HG03064 (cell line): Measurements from ENCODE around the gene PIGO.
A peak's percentile ranks its signal among the peaks of the same experiment; 100 is the strongest.

Experiments
- ATAC-seq: cut with Tn5 transposase; IDR thresholded peaks from one replicate; pipeline ENCODE4 v1.9.1; 2021; ENCODE audit warnings: low read depth; ENCODE audit not compliant: unreplicated experiment

Gene PIGO

GRCh38 chr9:35107297-35108290 is 11.2 kb upstream of the PIGO start:
- no peak for ATAC-seq

GRCh38 chr9:35106343-35106730 is 9.9 kb upstream of the PIGO start:
- no peak for ATAC-seq

- no peak for ATAC-seq
Observed at GRCh38 chr9:35105571-35106342, 9.4 kb upstream of the PIGO start.

GRCh38 chr9:35105126-35105525 is 8.7 kb upstream of the PIGO start:
- ATAC-seq: no peak

- no peak for ATAC-seq
Observed at GRCh38 chr9:35104586-35104985, 8.2 kb upstream of the PIGO start.

DNA sequence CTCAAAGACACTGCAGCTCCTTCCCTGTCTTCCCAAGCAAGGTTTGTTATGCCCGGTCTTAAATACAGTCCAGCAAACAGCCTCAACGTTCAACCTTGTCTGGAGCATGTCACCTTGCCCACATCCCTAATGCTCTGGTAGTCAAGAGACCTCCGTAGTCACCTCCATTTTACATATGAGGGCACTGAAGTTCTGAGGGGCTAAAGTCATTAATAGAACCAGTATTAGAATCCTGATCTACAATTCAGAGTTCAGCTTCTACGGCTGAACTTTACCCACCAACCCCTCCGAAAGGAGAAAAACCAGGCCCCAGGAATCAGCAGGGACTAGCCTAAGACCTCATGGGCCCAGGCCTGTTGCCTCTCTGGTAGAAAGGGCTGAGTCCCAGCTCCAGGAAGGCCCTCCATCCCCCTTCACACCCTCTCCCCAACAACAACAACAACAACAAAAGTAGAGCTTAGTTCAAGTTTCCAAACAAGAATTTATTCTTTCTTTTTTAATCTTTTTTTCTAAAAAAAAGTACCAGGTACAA is 7.3 kb upstream of the PIGO start:
- no peak for ATAC-seq

DNA sequence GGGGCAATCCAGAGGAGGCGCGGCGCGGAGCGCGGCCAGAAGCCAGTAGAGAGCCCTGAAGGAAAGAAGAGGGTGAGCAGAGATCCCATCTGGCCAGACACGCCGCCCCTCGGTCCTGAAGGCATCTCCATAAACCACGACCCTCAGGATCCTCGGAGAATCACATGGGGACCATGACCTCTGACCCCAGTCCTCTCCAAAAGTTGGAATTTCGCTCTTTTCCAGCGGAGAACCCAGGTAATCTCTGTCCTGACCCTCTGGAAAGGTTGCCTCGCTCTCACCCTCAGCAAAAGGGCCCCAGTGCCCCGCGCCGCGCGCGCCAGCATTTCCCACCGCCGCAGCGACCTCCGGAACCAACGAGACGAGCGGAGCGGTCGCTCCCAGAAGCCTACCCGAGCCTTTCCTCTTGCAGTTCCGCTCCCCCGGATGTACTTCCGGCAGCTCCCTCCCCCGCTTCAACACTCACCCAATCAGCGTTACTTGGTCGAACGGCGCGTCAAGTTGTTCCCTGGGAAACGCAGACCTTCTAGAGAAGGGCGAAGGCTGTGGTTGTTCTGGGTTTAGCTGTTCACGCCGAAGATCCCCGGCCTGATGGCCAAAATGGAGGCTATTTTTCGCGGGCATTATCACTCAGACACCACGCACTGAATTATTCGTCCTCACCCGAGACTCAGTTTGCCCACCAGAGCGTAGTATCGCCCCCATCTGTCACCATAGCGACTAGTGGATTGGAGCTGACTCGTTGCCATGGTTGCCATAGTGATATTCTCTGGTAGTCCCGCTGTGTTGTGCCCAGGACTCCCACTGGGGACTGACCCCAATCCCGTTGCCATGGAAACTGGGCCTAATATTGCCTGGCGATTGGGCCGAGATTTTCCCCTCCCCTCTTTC is 6.6 kb upstream of the PIGO start, which contains the start of gene STOML2:
Gene STOML2 (minus strand): TSS at position 363 of the 891 bp plus-strand sequence. CDS start 37 bp downstream, at position 326.
- peak; percentile 95 for ATAC-seq

- ATAC-seq: no peak
Observed at GRCh38 chr9:35102465-35102768, 6.0 kb upstream of the PIGO start.

- ATAC-seq: no peak
Observed at GRCh38 chr9:35097573-35097972, 1.2 kb upstream of the PIGO start.

DNA sequence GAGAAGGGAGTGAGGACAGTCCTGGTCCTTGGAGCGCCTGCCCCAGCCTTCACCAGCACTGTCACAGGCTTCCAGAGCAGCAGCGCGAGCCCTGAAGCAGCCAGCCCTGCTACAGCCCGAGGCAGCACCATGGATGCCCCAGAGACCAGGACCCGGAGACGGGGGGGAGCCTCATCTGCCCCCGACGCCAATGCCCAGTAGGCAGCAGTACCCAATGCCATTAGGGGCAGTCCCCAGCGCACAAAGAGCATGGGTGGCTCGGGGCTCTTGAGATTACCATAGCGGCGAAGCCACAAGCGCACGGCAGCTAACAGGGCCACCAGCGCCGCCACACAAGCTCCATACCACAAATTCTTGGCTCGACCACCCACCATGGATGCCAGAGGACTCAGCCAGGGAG is 4.9 kb downstream of the PIGO start:
- no peak for ATAC-seq

- no peak for ATAC-seq
Observed at GRCh38 chr9:35089434-35089833, 7.0 kb downstream of the PIGO start.

GRCh38 chr9:35085078-35085477 is 11.3 kb downstream of the PIGO start:
- ATAC-seq: no peak

- peak; percentile 79 for ATAC-seq
Observed at GRCh38 chr9:35079426-35080341, 16.7 kb downstream of the PIGO start, which contains the start of gene FANCG. TSS of gene FANCG (minus strand) at chr9:35079942. CDS start at chr9:35079524, 418 bp downstream.

DNA sequence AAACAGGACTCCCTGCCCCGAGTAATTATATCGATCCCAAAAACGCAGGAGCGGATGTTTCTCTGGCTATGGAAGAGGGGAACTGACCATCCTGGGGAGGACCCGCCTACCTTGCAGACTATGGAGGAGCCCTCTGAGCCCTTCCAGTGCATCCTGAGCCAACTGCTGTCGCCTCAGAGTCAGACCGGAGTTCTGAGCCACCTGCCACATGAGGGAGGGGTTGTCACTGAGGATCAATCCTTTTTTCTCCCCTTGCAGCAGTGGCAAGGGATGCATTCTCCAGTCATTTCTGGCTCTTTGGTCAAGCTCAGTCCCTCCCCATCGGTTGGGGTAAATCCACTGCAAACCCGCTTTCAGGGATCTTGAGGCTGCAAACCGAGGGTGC is 17.4 kb downstream of the PIGO start:
- peak; percentile 3 for ATAC-seq

DNA sequence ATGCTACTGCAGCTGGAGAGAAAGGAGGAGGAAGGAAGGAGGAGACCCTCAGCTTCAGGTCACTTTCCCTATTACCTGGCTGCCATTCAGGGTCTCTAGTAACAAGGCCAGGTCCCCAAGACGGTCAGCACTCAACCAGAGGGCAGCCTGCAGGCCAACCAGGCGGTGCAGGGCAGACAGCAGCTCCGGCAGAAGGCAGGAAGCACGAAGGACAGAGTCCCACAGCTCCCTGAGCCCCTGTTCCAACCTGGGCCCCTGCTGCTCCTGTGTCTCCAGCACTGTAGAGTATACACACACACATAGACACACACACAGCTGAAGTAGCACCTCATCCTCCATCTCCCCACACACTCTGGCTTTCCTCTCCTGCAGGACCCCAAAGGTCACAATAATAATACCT is 18.3 kb downstream of the PIGO start:
- no peak for ATAC-seq

DNA sequence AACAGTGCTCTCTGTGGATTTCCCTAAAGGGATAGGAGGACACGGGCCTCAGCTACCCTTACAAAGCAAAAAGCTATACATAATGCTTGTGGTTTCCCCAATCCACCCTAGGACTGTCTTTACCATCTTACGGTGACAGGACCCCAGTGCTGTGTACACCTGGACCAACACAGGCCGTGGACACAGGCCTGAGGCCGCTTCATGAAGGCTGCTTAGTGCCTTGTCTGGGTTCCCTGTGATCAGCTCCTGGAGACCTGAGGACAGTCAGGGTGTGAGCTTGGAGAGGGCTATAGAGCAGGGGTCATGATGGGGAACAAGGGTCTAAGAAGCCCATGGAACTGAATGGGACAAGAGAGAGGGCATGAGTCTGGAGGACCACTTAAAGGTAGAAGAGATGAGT is 19.5 kb downstream of the PIGO start:
- ATAC-seq: no peak

DNA sequence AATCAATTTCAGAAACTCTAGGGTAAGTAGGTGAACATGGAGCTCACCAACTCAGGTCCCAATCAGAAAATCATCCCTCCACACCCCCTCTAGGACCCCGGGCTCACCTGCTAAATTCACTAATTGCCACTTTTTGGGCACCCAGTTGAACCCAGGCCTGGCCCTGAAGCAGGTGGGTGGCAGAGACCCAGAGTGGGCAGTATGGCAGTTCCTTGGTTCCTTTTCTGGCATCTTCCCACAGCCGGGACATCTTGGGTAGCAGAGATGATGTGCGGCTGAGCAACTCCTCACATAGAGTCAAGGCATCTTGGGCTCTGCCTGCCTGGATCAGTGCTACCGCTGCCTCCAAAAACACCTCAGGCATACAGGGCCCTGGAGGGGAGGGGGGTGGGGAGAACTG is 21.0 kb downstream of the PIGO start:
- ATAC-seq: no peak

GRCh38 chr9:35074791-35075190 is 21.6 kb downstream of the PIGO start:
- no peak for ATAC-seq

DNA sequence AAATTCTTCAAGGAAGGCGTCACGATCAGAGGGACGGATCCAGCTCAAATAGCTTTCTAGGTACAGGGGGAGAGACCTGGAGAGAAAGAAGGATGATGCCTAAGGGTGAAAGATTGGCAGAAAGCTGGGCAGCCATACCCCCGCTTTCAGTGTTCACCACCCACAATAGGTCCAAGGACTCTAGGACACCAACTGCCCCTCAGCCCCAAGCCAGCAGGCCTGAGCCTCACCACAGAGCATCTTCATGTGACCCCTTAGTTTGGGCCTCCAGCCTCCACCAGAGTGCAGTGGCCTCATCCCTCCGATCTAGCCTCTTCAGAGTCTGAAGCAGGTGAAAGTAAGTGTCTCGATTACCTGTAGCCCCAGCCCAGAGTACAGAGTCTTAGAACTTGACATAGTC is 22.2 kb downstream of the PIGO start:
- no peak for ATAC-seq
